ENCODE measurements around the gene LITAFD.

Gene LITAFD

DNA sequence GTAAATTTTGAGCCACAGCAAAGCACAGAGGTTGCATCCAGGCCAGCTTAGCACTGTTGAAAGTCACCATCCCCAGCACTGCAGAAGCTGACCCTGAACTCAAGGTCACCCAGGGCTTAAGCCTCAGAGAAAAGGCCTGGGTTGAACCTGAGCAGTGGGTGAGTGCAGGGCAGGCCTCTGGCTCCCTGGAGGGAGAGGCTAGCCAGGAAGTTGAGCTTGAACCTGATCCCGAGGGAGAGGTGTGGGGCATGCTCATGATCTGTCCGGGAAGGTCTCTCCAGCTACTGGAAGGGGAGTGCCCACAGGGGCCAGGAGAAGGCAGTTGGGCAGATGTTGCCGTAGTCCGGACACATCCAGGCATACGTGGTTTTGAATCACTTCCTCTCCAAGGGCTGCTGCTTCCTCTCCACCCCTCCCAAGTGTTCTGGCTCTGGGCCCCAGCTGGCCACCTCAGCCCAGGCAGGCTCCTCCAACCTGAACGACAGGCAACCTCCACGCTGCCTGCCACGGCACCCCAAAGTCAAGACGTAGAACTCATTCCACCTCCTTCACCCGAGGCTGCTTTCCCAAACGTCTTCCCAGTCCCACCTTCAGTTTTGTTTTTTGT, 31.8 kb upstream of the LITAFD start:
- Mint-ChIP-seq H3K36me3 (ENCODE audit: low read depth) (peaks cover 39% of the 10 kb centered on the region), H3K9me3 (no peaks in the 10 kb centered on the region), H3K4me1 (peaks cover 33% of the 10 kb centered on the region), H3K27ac (peak overlapping the region; percentile 85), H3K4me3 (no peak overlapping the region), H3K27me3 (ENCODE audit: low read depth, poor library complexity) (peaks cover 5% of the 10 kb centered on the region)
- no peak for DNase-seq
- TF ChIP-seq CTCF (IDR thresholded peaks at IDR 0.05): no peak

DNA sequence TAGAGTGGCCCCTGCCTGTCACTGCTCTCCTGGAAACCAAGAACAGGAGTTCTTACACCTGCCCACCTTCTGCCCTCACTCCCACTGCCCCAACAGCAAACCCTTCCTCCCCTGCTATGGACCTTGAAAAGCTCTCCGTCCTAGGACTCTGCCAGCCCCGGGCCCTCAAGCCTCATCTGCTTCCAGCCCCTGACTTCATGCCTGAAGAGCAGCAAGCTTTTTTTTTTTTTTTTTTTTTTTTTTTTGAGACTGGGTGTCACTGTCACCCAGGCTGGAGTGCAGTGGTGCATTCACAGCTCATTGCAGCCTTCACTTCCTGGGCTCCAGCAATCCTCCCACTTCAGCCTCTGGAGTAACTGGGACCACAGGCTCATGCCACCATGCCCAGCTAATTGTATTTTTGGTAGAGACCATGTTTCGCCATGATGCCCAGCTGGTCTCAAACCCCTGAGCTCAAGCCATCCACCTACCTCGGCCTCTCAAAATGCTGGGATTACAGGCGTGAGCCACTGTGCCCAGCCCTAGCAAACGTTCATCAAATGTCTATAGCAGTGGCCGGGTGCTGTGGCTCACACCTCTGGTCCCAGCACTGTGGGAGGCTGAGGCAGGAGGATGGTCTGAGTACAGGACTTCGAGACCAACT, 30.3 kb upstream of the LITAFD start:
- H3K27me3 Mint-ChIP-seq (ENCODE audit: low read depth, poor library complexity): peaks cover 5% of the 10 kb centered on the region
- no peak for TF ChIP-seq CTCF (IDR thresholded peaks at IDR 0.05)
- H3K9me3 Mint-ChIP-seq: no peaks in the 10 kb centered on the region
- peaks cover 43% of the 10 kb centered on the region for H3K36me3 Mint-ChIP-seq (ENCODE audit: low read depth)
- H3K4me1 Mint-ChIP-seq: peaks cover 31% of the 10 kb centered on the region
- DNase-seq: no peak
- H3K4me3 Mint-ChIP-seq: peak overlapping the region; percentile 5
- peak overlapping the region; percentile 68 for H3K27ac Mint-ChIP-seq

GRCh38 chr16:8852534-8852933, 29.6 kb upstream of the LITAFD start:
- peaks cover 49% of the 10 kb centered on the region for H3K36me3 Mint-ChIP-seq (ENCODE audit: low read depth)
- H3K9me3 Mint-ChIP-seq: no peaks in the 10 kb centered on the region
- no peak for DNase-seq
- H3K4me3 Mint-ChIP-seq: no peak overlapping the region
- H3K27me3 Mint-ChIP-seq (ENCODE audit: low read depth, poor library complexity): peaks cover 5% of the 10 kb centered on the region
- peak overlapping the region; percentile 95 for H3K27ac Mint-ChIP-seq
- peaks cover 26% of the 10 kb centered on the region for H3K4me1 Mint-ChIP-seq
- no peak for TF ChIP-seq CTCF (IDR thresholded peaks at IDR 0.05)

DNA sequence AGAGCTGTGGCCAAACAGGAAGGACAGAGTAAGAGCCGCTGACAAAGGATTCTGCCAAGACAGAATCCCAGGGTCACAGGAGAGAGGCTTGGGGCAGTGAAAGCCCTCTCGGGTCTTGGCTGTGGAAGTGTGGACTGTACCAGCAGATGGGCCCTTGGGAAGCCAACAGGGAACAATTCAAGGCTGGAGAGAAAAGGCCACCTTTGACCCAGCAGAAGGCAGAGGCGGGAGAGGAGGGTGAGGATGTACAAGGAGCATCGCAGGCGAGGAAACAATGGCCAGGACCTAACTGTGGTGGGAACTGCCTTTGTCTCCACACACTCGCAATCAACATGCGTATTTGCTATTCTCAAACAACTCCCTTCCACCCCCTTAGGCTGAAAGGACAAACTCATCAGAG, 29.0 kb upstream of the LITAFD start:
- Mint-ChIP-seq H3K4me1 (peaks cover 23% of the 10 kb centered on the region), H3K27ac (peak overlapping the region; percentile 95), H3K9me3 (no peaks in the 10 kb centered on the region), H3K36me3 (ENCODE audit: low read depth) (peaks cover 56% of the 10 kb centered on the region), H3K27me3 (ENCODE audit: low read depth, poor library complexity) (peaks cover 5% of the 10 kb centered on the region), H3K4me3 (no peak overlapping the region)
- no peak for TF ChIP-seq CTCF (IDR thresholded peaks at IDR 0.05)
- no peak for DNase-seq

DNA sequence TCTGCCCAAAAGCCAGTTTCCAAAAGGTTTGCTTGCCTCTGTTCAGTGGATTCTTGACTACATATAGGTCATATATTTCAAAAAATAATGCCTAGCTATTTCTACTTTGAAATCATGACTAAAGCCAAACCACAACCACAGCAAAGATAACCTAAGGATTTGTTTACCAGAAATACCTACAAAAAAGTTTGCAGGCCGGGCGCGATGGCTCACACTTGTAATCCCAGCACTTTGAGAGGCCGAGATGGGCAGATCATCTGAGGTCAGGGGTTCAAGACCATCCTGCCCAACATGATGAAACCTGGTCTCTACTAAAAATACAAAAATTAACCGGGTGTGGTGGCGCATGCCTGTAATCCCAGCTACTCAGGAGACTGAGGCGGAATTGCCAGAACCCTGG, 28.5 kb upstream of the LITAFD start:
- Mint-ChIP-seq H3K4me3 (no peak overlapping the region), H3K4me1 (peaks cover 23% of the 10 kb centered on the region), H3K27me3 (ENCODE audit: low read depth, poor library complexity) (peaks cover 5% of the 10 kb centered on the region), H3K9me3 (no peaks in the 10 kb centered on the region), H3K27ac (peak overlapping the region; percentile 79), H3K36me3 (ENCODE audit: low read depth) (peaks cover 59% of the 10 kb centered on the region)
- TF ChIP-seq CTCF (IDR thresholded peaks at IDR 0.05): no peak
- no peak for DNase-seq
